Erythroblast (primary cell): ENCODE measurements around the gene KRI1.

Experiments used
- DNase-seq, 2 experiments: peaks; one replicate each; lab custom pipeline; 2025; lab: John Stamatoyannopoulos, UW
- GATA1 ChIP-seq: IDR thresholded peaks from 2 replicates; pipeline ENCODE4 v1.6.1; 2011; ENCODE audit warnings: low read depth, mild to moderate bottlenecking, control low read depth, low read length, moderate library complexity
- POLR2A ChIP-seq: IDR thresholded peaks from 2 replicates; pipeline ENCODE4 v1.6.1; 2011; ENCODE audit warnings: mild to moderate bottlenecking, low read length

The KRI1 gene

DNA sequence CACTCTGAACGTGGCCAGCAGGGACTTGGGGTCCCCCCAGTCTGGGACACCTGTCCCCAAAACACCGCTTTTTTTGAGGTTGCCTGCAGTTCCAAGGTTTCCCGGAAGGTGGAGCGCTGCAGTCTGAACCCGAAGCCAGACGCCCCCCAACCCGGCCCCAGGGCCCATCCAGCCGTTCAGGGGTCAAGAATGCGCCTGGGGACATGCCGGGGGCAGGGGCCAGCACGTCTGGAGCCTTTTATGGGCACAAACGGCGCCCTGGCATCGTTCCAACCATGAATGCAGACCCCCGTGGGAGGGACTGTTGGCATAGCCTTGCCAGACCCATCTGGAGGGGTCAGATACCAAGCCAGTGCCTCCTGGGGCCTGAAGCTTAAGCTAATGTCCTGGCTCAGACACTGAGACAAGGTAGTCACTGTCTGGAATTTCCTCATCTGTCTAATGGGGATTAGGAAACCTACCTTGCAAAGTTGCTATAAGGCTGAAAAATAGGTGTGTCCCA lies 55.5 kb downstream of the KRI1 start:
- DNase-seq = peak; percentile 62 to 63
- TF ChIP-seq POLR2A (no peak), GATA1 (no peak)

DNA sequence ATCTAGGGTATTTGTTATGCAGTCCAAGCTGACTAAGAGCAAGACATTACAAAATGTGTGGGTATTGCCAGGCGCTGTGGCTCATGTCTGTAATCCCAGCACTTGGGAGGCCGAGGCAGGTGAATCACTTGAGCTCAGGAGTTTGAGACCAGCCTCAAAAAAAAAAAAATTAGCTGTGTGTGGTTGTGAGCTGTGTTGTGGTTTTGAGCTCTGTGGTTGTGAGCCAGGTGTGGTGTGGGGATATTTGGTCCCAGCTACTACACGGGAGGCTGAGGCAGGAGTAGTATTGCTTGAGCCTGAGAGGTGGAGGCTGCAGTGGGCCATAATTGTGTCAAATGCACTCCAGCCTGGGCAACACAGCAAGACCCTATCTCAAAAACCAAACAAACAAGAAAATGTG lies 57.1 kb downstream of the KRI1 start:
- DNase-seq = no peak
- TF ChIP-seq POLR2A (no peak), GATA1 (no peak)

DNA sequence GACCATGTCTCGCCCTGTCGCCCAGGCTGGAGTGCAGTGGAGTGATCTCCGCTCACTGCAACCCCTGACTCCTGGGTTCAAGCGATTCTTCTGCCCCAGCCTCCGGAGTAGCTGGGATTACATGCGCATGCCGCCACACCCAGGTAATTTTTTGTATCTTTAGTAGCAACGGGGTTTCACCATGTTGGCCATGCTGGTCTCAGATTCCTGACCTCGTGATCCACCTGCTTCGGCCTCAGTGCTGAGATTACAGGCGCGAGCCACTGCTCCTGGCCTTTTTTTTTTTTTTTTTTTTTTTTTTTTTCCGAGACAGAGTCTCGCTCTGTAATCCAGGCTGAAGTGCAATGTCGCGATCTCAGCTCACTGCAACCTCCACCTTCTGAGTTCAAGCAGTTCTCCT lies 57.8 kb downstream of the KRI1 start:
- no peak for DNase-seq
- TF ChIP-seq POLR2A (no peak), GATA1 (no peak)

DNA sequence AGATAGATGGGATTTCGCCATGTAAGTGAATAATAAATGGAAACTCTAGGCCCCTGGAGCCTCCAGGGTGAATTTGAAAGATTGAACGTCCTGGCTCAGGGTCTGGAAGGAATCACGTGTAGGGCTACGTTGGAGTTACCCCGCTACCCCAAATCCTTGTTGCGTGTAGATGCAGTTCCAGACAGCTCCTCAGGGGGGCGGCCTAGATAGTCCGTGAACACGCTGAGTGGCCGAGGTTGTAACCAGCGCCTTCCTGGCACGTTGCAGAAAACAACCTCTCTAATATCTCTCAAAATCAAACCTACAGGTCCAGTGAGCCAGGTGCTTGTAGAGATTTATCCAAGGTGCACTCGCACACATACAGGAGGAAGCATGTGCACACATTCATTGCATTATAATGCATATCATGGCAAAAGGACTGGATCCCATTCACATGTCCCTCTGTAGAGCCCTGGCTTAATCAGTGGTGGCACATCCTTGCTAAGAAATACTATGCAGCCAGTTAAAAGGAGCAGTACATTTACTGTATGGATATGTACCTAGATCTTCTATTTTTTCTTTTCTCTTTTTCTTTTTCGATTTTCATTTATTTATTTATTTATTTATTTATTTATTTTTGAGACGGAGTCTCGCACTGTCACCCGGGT lies 60.1 kb downstream of the KRI1 start:
- peak; percentile 84 to 89 for DNase-seq
- TF ChIP-seq POLR2A (no peak), GATA1 (no peak)
